Effector memory CD8-positive, alpha-beta T cell (primary cell): ENCODE results near the gene EVX2.
A peak's percentile ranks its signal among the peaks of the same experiment; 100 is the strongest.

Source experiments
- ATAC-seq: fragments of 150-1000 bp; cut with Tn5 transposase; replicated peaks from 2 replicates; pipeline ENCODE4 v1.10.0; 2021; ENCODE audit warnings: mild to moderate bottlenecking, moderate library complexity
- DNase-seq, 3 experiments: peaks; one replicate each; pipeline ENCODE4 v3.0.0; 2021
- H3K27ac Mint-ChIP-seq, 2 donors: one replicate each; pipeline ENCODE4 v1.8.0; 2022; ENCODE audit warnings: mild to moderate bottlenecking in 2 of 2, mixed read lengths in 2 of 2, moderate library complexity in 2 of 2
- H3K27me3 Mint-ChIP-seq, 2 donors: one replicate each; pipeline ENCODE4 v1.8.0; 2022; ENCODE audit warnings: mixed read lengths in 2 of 2
- H3K36me3 Mint-ChIP-seq: one replicate; pipeline ENCODE4 v1.8.0; 2022; ENCODE audit warnings: mild to moderate bottlenecking, moderate library complexity, mixed read lengths; ENCODE audit not compliant: insufficient read depth
- H3K4me1 Mint-ChIP-seq, 2 donors: one replicate each; pipeline ENCODE4 v1.8.0; 2022; ENCODE audit warnings: low read depth in 2 of 2, mixed read lengths in 2 of 2
- H3K4me3 Mint-ChIP-seq, 2 donors: one replicate each; pipeline ENCODE4 v1.8.0; 2022; ENCODE audit warnings: mild to moderate bottlenecking in 2 of 2, mixed read lengths in 2 of 2, moderate library complexity in 2 of 2
- H3K9me3 Mint-ChIP-seq, 2 donors: one replicate each; pipeline ENCODE4 v1.8.0; 2022; ENCODE audit warnings: mixed read lengths in 2 of 2

The EVX2 gene

GRCh38 chr2:176082824-176083751 is 674 bp downstream of the EVX2 start:
- ATAC-seq (no peak), DNase-seq (no peak)
- H3K4me3 Mint-ChIP-seq: peak overlapping the region in 1 of 2 donors; percentile 37
- H3K9me3 Mint-ChIP-seq: peaks cover 2 to 7% of the 10 kb centered on the region in 2 donors
- H3K36me3 Mint-ChIP-seq: peaks cover 89% of the 10 kb centered on the region
- H3K4me1 Mint-ChIP-seq: peaks cover 7 to 11% of the 10 kb centered on the region in 2 donors
- peak overlapping the region in 1 of 2 donors; percentile 95 for H3K27ac Mint-ChIP-seq
- peaks cover 85 to 93% of the 10 kb centered on the region in 2 donors for H3K27me3 Mint-ChIP-seq

GRCh38 chr2:176082525-176082823 is 1.3 kb downstream of the EVX2 start:
- no peak for ATAC-seq
- peak overlapping the region in 1 of 2 donors; percentile 95 for H3K27ac Mint-ChIP-seq

GRCh38 chr2:176081837-176082524 is 1.8 kb downstream of the EVX2 start:
- Mint-ChIP-seq H3K36me3 (peaks cover 84% of the 10 kb centered on the region), H3K9me3 (peaks cover 2 to 7% of the 10 kb centered on the region in 2 donors), H3K4me1 (peaks cover 7 to 10% of the 10 kb centered on the region in 2 donors), H3K27me3 (peaks cover 80 to 87% of the 10 kb centered on the region in 2 donors), H3K27ac (peak overlapping the region in 1 of 2 donors; percentile 95), H3K4me3 (no peak overlapping the region)
- ATAC-seq (no peak), DNase-seq (no peak)

More at GRCh38 chr2:176082525-176082823, 1.3 kb downstream of the EVX2 start:
- Mint-ChIP-seq H3K36me3 (peaks cover 88% of the 10 kb centered on the region), H3K27me3 (peaks cover 82 to 90% of the 10 kb centered on the region in 2 donors), H3K9me3 (peaks cover 2 to 7% of the 10 kb centered on the region in 2 donors), H3K4me3 (peak overlapping the region in 1 of 2 donors; percentile 37), H3K4me1 (peaks cover 7 to 10% of the 10 kb centered on the region in 2 donors)
- no peak for DNase-seq

- ATAC-seq (no peak), DNase-seq (peak in 1 of 3 experiments; percentile 0)
- Mint-ChIP-seq H3K36me3 (peaks cover 79% of the 10 kb centered on the region), H3K9me3 (peaks cover 2 to 12% of the 10 kb centered on the region in 2 donors), H3K4me1 (peaks cover 7 to 8% of the 10 kb centered on the region in 2 donors), H3K4me3 (no peak overlapping the region), H3K27me3 (peaks cover 80 to 87% of the 10 kb centered on the region in 2 donors), H3K27ac (peak overlapping the region in 1 of 2 donors; percentile 87)
Observed at GRCh38 chr2:176081376-176081836, 2.4 kb downstream of the EVX2 start.

GRCh38 chr2:176080540-176081375 is 3.0 kb downstream of the EVX2 start:
- Mint-ChIP-seq H3K27me3 (peaks cover 84 to 87% of the 10 kb centered on the region in 2 donors), H3K4me3 (no peak overlapping the region), H3K27ac (peak overlapping the region in 1 of 2 donors; percentile 87), H3K36me3 (peaks cover 77% of the 10 kb centered on the region), H3K4me1 (peaks cover 7% of the 10 kb centered on the region in 2 donors), H3K9me3 (peaks cover 2 to 14% of the 10 kb centered on the region in 2 donors)
- DNase-seq: no peak
- ATAC-seq: peak; percentile 45

- peaks cover 2 to 14% of the 10 kb centered on the region in 2 donors for H3K9me3 Mint-ChIP-seq
- DNase-seq: no peak
- H3K4me3 Mint-ChIP-seq: peak overlapping the region; percentile 64 to 65
- H3K4me1 Mint-ChIP-seq: peaks cover 7% of the 10 kb centered on the region in 2 donors
- H3K36me3 Mint-ChIP-seq: peaks cover 69% of the 10 kb centered on the region
- H3K27ac Mint-ChIP-seq: peak overlapping the region in 1 of 2 donors; percentile 90
- ATAC-seq: no peak
- H3K27me3 Mint-ChIP-seq: peaks cover 84 to 87% of the 10 kb centered on the region in 2 donors
Observed at GRCh38 chr2:176079831-176080539, 3.8 kb downstream of the EVX2 start.

- DNase-seq (no peak), ATAC-seq (no peak)
- peaks cover 2 to 14% of the 10 kb centered on the region in 2 donors for H3K9me3 Mint-ChIP-seq
- H3K27ac Mint-ChIP-seq: peak overlapping the region in 1 of 2 donors; percentile 90
- H3K27me3 Mint-ChIP-seq: peaks cover 84 to 87% of the 10 kb centered on the region in 2 donors
- H3K36me3 Mint-ChIP-seq: peaks cover 63% of the 10 kb centered on the region
- peaks cover 7% of the 10 kb centered on the region in 2 donors for H3K4me1 Mint-ChIP-seq
- peak overlapping the region; percentile 64 to 65 for H3K4me3 Mint-ChIP-seq
Observed at GRCh38 chr2:176079285-176079830, 4.4 kb downstream of the EVX2 start.

GRCh38 chr2:176078541-176079284 is 5.0 kb downstream of the EVX2 start:
- peak overlapping the region in 1 of 2 donors; percentile 90 for H3K27ac Mint-ChIP-seq
- peaks cover 7% of the 10 kb centered on the region in 2 donors for H3K4me1 Mint-ChIP-seq

GRCh38 chr2:176076796-176077195 is 7.0 kb downstream of the EVX2 start:
- Mint-ChIP-seq H3K27me3 (peaks cover 83 to 87% of the 10 kb centered on the region in 2 donors), H3K4me1 (peaks cover 7% of the 10 kb centered on the region in 2 donors), H3K9me3 (peaks cover 2 to 14% of the 10 kb centered on the region in 2 donors), H3K4me3 (no peak overlapping the region), H3K27ac (no peak overlapping the region), H3K36me3 (peaks cover 40% of the 10 kb centered on the region)
- DNase-seq (no peak), ATAC-seq (no peak)

More at GRCh38 chr2:176078541-176079284, 5.0 kb downstream of the EVX2 start:
- peaks cover 2 to 14% of the 10 kb centered on the region in 2 donors for H3K9me3 Mint-ChIP-seq
- peak overlapping the region; percentile 64 to 65 for H3K4me3 Mint-ChIP-seq
- H3K36me3 Mint-ChIP-seq: peaks cover 58% of the 10 kb centered on the region
- DNase-seq: no peak
- peaks cover 84 to 87% of the 10 kb centered on the region in 2 donors for H3K27me3 Mint-ChIP-seq
- no peak for ATAC-seq

GRCh38 chr2:176076063-176076462 is 7.7 kb downstream of the EVX2 start:
- no peak overlapping the region for H3K4me3 Mint-ChIP-seq
- H3K36me3 Mint-ChIP-seq: peaks cover 33% of the 10 kb centered on the region
- DNase-seq: no peak
- no peak for ATAC-seq
- H3K9me3 Mint-ChIP-seq: peaks cover 2 to 14% of the 10 kb centered on the region in 2 donors
- H3K27ac Mint-ChIP-seq: no peak overlapping the region
- H3K27me3 Mint-ChIP-seq: peaks cover 83 to 87% of the 10 kb centered on the region in 2 donors
- peaks cover 7% of the 10 kb centered on the region in 2 donors for H3K4me1 Mint-ChIP-seq

- no peak for DNase-seq
- H3K27me3 Mint-ChIP-seq: peaks cover 83 to 88% of the 10 kb centered on the region in 2 donors
- H3K4me3 Mint-ChIP-seq: no peak overlapping the region
- peaks cover 7% of the 10 kb centered on the region in 2 donors for H3K4me1 Mint-ChIP-seq
- H3K9me3 Mint-ChIP-seq: peaks cover 2 to 14% of the 10 kb centered on the region in 2 donors
- no peak for ATAC-seq
- H3K36me3 Mint-ChIP-seq: peaks cover 27% of the 10 kb centered on the region
- H3K27ac Mint-ChIP-seq: no peak overlapping the region
Observed at GRCh38 chr2:176075481-176075880, 8.3 kb downstream of the EVX2 start.
